Ishikawa (cell line): ENCODE results near the gene NEUROD6.

ENCODE experiments used
- CEBPB ChIP-seq: IDR thresholded peaks from 2 replicates; pipeline ENCODE4 v1.6.1; 2012
- CREB1 ChIP-seq: IDR thresholded peaks from 2 replicates; pipeline ENCODE4 v1.6.1; 2012; ENCODE audit warnings: low read depth
- EP300 ChIP-seq: IDR thresholded peaks from 2 replicates; pipeline ENCODE4 v1.6.1; 2012; ENCODE audit warnings: borderline replicate concordance
- FOXM1 ChIP-seq: IDR thresholded peaks from 2 replicates; pipeline ENCODE4 v1.6.1; 2012; ENCODE audit warnings: low read depth, borderline replicate concordance
- NFIC ChIP-seq: IDR thresholded peaks from 2 replicates; pipeline ENCODE4 v1.6.1; 2012
- RAD21 ChIP-seq: IDR thresholded peaks from 2 replicates; pipeline ENCODE4 v1.6.1; 2012; ENCODE audit warnings: low read depth
- TAF1 ChIP-seq: IDR thresholded peaks from 2 replicates; pipeline ENCODE4 v1.6.1; 2012; ENCODE audit warnings: low read depth, mild to moderate bottlenecking
- TCF12 ChIP-seq: IDR thresholded peaks from 2 replicates; pipeline ENCODE4 v1.6.1; 2012; ENCODE audit warnings: low read depth
- TEAD4 ChIP-seq: IDR thresholded peaks from 2 replicates; pipeline ENCODE4 v1.6.1; 2012
- YY1 ChIP-seq: IDR thresholded peaks from 2 replicates; pipeline ENCODE4 v1.6.1; 2012; ENCODE audit warnings: low read depth
- TF ChIP-seq, protein P1 (sequence below): IDR thresholded peaks from 2 replicates; pipeline ENCODE4 v1.6.1; 2012
- TF ChIP-seq, protein P2 (sequence below): IDR thresholded peaks from 2 replicates; pipeline ENCODE4 v1.6.1; 2012; ENCODE audit warnings: low read depth, mild to moderate bottlenecking
- TF ChIP-seq, protein P3 (sequence below): IDR thresholded peaks from 2 replicates; pipeline ENCODE4 v1.6.1; 2012

DNA sequence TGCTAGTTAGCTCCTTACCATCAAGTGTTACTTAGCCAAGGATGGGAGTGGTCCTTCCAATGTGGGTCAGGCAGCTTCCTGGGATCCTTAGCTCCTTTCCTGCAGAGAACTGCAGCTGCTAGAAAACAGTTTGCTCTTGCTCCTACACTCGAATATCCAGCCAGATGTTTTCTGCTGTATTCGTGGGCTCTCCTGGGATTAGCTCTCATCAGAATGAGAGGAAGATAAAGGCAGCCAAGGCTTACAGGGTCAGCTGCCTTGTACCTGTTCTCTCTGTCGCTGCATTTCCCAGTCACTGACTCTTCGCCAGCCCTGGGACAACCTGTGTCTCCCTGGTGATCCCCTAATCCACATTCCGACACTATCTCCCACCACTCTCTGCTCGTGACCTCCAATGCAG, 29.0 kb downstream of the NEUROD6 start:
- no peak for TF ChIP-seq YY1
- TF ChIP-seq FOXM1, result no peak
- TF ChIP-seq TAF1, result no peak
- no peak for TF ChIP-seq TEAD4
- no peak for TF ChIP-seq EP300
- TF ChIP-seq RAD21, result no peak
- TF ChIP-seq, protein P1, sequence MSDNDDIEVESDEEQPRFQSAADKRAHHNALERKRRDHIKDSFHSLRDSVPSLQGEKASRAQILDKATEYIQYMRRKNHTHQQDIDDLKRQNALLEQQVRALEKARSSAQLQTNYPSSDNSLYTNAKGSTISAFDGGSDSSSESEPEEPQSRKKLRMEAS, result no peak
- TF ChIP-seq, protein P2, sequence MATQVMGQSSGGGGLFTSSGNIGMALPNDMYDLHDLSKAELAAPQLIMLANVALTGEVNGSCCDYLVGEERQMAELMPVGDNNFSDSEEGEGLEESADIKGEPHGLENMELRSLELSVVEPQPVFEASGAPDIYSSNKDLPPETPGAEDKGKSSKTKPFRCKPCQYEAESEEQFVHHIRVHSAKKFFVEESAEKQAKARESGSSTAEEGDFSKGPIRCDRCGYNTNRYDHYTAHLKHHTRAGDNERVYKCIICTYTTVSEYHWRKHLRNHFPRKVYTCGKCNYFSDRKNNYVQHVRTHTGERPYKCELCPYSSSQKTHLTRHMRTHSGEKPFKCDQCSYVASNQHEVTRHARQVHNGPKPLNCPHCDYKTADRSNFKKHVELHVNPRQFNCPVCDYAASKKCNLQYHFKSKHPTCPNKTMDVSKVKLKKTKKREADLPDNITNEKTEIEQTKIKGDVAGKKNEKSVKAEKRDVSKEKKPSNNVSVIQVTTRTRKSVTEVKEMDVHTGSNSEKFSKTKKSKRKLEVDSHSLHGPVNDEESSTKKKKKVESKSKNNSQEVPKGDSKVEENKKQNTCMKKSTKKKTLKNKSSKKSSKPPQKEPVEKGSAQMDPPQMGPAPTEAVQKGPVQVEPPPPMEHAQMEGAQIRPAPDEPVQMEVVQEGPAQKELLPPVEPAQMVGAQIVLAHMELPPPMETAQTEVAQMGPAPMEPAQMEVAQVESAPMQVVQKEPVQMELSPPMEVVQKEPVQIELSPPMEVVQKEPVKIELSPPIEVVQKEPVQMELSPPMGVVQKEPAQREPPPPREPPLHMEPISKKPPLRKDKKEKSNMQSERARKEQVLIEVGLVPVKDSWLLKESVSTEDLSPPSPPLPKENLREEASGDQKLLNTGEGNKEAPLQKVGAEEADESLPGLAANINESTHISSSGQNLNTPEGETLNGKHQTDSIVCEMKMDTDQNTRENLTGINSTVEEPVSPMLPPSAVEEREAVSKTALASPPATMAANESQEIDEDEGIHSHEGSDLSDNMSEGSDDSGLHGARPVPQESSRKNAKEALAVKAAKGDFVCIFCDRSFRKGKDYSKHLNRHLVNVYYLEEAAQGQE, result no peak
- TF ChIP-seq, protein P3, sequence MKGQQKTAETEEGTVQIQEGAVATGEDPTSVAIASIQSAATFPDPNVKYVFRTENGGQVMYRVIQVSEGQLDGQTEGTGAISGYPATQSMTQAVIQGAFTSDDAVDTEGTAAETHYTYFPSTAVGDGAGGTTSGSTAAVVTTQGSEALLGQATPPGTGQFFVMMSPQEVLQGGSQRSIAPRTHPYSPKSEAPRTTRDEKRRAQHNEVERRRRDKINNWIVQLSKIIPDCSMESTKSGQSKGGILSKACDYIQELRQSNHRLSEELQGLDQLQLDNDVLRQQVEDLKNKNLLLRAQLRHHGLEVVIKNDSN, result no peak
- TF ChIP-seq CREB1, result no peak
- no peak for TF ChIP-seq CEBPB
- no peak for TF ChIP-seq TCF12
- no peak for TF ChIP-seq NFIC
